ENCODE measurements around the gene ADAMTSL1. TPM values are rescaled to one million over a fixed set of nuclear protein-coding genes. Genes with fewer than 3 reads are reported as not detected.

The ADAMTSL1 gene
- total RNA-seq, 2 donors from 2014 or later: 1.5 TPM; not detected in 1

DNA sequence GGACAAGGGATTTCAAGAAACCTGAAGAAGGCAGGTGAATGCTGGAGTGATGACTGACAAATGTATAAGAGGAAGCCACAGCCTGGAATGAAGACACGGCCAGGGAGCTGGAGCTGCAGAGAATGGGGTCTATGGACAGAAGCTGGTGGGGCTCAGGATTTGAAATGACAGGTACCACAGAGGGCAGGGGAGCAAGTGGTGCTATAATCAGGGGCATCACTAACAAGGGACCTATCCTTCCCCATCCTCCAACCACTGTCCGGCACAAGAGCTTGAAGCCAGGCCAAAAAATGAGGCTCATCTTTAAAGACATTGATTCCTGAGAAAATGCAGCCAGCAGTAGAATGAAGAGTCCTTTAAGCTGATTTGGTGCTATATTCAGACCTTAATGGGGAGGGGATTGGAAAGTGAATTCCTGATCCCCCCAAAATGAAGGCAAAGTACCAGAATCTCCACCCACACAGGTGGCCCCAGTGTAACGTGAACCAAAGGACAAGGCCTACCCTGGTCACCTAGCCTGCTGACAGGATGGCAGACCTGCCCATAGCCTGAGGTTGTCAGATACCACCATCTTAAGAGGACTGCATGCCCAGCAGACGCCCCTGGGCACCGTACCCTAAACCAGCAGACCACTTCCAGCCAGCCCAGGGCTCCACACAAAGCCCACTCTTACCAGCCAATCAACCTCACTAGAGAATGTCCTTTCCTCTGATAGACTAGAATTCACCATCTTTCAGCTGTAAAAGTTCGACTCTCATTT lies 449.9 kb downstream of the ADAMTSL1 start:
- no peaks in the 10 kb centered on the region for H3K9me3 ChIP-seq (ENCODE audit: control insufficient read depth, low read length)
- no peaks in the 10 kb centered on the region for H3K9me3 Mint-ChIP-seq

DNA sequence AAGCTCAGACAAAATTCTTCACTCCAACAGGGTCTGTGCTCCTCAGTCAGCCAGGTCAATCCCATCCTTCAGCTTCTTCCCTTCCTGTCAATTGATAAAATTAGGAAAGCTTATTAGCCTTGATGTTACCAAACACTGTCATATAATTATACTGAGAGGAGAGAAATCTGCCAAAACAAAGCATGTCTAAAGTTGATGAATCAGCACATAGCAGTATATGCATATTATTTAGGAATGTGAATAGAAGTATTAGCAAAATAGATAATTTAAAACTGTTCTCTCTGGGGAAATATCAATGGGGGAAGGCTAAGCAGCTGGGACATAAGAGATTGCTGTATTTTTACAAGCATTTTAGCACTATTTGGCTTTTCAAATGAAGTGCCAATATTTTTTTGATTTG lies 451.9 kb downstream of the ADAMTSL1 start:
- H3K27me3 ChIP-seq (ENCODE audit: control insufficient read depth, insufficient read depth, low read length, poor library complexity, severe bottlenecking): no peaks in the 10 kb centered on the region
- no peak overlapping the region for H3K4me3 ChIP-seq (ENCODE audit: low read length)
- Mint-ChIP-seq H3K36me3 (ENCODE audit: low read depth) (no peaks in the 10 kb centered on the region), H3K27me3 (ENCODE audit: insufficient read depth) (no peaks in the 10 kb centered on the region), H3K4me3 (no peak overlapping the region), H3K27ac (no peak overlapping the region), H3K4me1 (peaks cover 4% of the 10 kb centered on the region), H3K9me3 (no peaks in the 10 kb centered on the region)
- DNase-seq: no peak
- H3K9me3 ChIP-seq (ENCODE audit: control insufficient read depth, low read length): no peaks in the 10 kb centered on the region
- H3K9ac ChIP-seq (ENCODE audit: extremely low read depth, low read length, poor library complexity, severe bottlenecking): no peak overlapping the region
- H3K27ac ChIP-seq (ENCODE audit: low read depth, low read length): no peak overlapping the region
- TF ChIP-seq, protein P1, sequence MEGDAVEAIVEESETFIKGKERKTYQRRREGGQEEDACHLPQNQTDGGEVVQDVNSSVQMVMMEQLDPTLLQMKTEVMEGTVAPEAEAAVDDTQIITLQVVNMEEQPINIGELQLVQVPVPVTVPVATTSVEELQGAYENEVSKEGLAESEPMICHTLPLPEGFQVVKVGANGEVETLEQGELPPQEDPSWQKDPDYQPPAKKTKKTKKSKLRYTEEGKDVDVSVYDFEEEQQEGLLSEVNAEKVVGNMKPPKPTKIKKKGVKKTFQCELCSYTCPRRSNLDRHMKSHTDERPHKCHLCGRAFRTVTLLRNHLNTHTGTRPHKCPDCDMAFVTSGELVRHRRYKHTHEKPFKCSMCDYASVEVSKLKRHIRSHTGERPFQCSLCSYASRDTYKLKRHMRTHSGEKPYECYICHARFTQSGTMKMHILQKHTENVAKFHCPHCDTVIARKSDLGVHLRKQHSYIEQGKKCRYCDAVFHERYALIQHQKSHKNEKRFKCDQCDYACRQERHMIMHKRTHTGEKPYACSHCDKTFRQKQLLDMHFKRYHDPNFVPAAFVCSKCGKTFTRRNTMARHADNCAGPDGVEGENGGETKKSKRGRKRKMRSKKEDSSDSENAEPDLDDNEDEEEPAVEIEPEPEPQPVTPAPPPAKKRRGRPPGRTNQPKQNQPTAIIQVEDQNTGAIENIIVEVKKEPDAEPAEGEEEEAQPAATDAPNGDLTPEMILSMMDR (conservative IDR thresholded peaks at IDR 0.05): no peak
- no peaks in the 10 kb centered on the region for H3K36me3 ChIP-seq (ENCODE audit: control insufficient read depth, insufficient read depth, low read length)
- no peaks in the 10 kb centered on the region for H3K4me1 ChIP-seq (ENCODE audit: control insufficient read depth, insufficient read depth, low read length)

More for the DNA sequence above, 449.9 kb downstream of the ADAMTSL1 start:
- no peak overlapping the region for H3K4me3 Mint-ChIP-seq
- H3K36me3 Mint-ChIP-seq (ENCODE audit: low read depth): no peaks in the 10 kb centered on the region
- no peaks in the 10 kb centered on the region for H3K27me3 Mint-ChIP-seq (ENCODE audit: insufficient read depth)
- TF ChIP-seq, protein P1 (conservative IDR thresholded peaks at IDR 0.05): no peak
- Histone ChIP-seq H3K4me3 (ENCODE audit: low read length) (no peak overlapping the region), H3K27me3 (ENCODE audit: control insufficient read depth, insufficient read depth, low read length, poor library complexity, severe bottlenecking) (no peaks in the 10 kb centered on the region), H3K4me1 (ENCODE audit: control insufficient read depth, insufficient read depth, low read length) (no peaks in the 10 kb centered on the region), H3K9ac (ENCODE audit: extremely low read depth, low read length, poor library complexity, severe bottlenecking) (no peak overlapping the region), H3K36me3 (ENCODE audit: control insufficient read depth, insufficient read depth, low read length) (no peaks in the 10 kb centered on the region), H3K27ac (ENCODE audit: low read depth, low read length) (no peak overlapping the region)
- WGBS, 2 experiments (ENCODE audit: insufficient coverage in 1 of 2, insufficient read length in 1 of 2): 91 to 100% methylated on average over 1 to 6 of the region's 6 CpGs
- peaks cover 4% of the 10 kb centered on the region for H3K4me1 Mint-ChIP-seq
- no peak for DNase-seq
- H3K27ac Mint-ChIP-seq: no peak overlapping the region

DNA sequence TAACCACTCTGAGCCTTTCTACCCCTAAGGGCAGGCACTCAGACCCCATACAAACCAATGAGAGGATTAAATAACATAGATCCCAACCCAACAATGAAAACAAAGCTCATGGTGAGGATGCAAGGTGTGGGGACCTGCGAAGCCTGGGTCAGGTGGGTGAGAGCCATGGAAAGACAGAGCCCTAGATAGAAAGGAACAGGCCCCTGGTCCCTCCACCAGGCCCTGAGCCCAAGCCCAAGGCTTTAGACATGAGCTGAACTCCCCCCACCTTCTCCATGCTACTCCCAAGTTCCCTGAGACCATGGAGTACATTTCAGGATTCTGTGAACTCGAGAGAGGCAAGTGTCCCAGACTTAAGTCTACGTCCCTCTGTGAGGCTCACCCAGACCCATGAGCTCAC lies 452.6 kb downstream of the ADAMTSL1 start:
- H3K9me3 Mint-ChIP-seq: no peaks in the 10 kb centered on the region
- 91% methylated on average over 3 of the region's 3 CpGs; no CpG with 5 or more reads in 1 of the 2 experiments for WGBS, 2 experiments (ENCODE audit: insufficient coverage in 1 of 2, insufficient read length in 1 of 2)

More for the DNA sequence above, 452.6 kb downstream of the ADAMTSL1 start:
- Histone ChIP-seq H3K36me3 (ENCODE audit: control insufficient read depth, insufficient read depth, low read length) (no peaks in the 10 kb centered on the region), H3K9ac (ENCODE audit: extremely low read depth, low read length, poor library complexity, severe bottlenecking) (no peak overlapping the region), H3K4me3 (ENCODE audit: low read length) (no peak overlapping the region), H3K4me1 (ENCODE audit: control insufficient read depth, insufficient read depth, low read length) (no peaks in the 10 kb centered on the region), H3K9me3 (ENCODE audit: control insufficient read depth, low read length) (no peaks in the 10 kb centered on the region), H3K27me3 (ENCODE audit: control insufficient read depth, insufficient read depth, low read length, poor library complexity, severe bottlenecking) (no peaks in the 10 kb centered on the region), H3K27ac (ENCODE audit: low read depth, low read length) (no peak overlapping the region)
- Mint-ChIP-seq H3K27me3 (ENCODE audit: insufficient read depth) (no peaks in the 10 kb centered on the region), H3K27ac (no peak overlapping the region), H3K36me3 (ENCODE audit: low read depth) (no peaks in the 10 kb centered on the region), H3K4me1 (no peaks in the 10 kb centered on the region), H3K4me3 (no peak overlapping the region)
- TF ChIP-seq, protein P1 (conservative IDR thresholded peaks at IDR 0.05): no peak
- no peak for DNase-seq

Measured in endodermal cell (in vitro differentiated cells).